CD4-positive, alpha-beta T cell treated with Interleukin-10 for 1 hour (primary cell): ENCODE results near the gene TRIM38.

Experiments used
- DNase-seq: peaks from one replicate; pipeline ENCODE4 v3.0.0-alpha.2; 2020

Gene TRIM38

DNA sequence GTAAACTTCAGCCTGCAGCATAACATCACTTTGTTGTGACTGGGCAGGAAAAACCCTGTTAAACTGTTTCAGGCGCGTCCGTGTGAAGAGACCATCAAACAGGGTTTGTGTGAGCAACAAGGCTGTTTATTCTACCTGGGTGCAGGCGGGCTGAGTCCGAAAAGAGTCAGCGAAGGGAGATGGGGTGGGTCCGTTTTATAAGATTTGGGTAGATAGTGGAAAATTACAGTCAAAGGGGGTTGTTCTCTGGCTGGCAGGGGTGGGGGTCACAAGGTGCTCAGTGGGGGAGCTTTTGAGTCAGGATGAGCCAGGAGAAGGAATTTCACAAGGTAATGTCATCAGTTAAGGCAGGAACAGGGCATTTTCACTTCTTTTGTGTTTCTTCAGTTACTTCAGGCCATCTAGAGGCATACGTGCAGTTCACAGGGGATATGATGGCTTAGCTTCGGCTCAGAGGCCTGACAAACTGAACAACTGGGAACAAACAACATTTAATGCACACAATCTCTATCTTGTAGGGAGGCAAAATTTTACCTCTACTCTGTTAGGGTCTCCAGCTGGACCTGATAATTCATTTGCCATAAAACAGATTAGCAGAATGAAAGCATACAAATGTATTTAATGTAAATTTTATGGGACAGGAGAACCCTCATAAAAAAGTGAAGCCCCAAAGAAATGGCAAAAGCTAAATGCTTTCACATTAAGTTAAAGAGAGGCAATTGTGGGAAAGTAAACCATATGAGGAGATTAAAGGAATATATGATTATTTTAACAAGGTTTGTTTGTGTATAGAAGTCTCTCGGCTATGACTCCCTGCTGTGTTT lies 66.4 kb downstream of the TRIM38 start:
- DNase-seq: no peak

DNA sequence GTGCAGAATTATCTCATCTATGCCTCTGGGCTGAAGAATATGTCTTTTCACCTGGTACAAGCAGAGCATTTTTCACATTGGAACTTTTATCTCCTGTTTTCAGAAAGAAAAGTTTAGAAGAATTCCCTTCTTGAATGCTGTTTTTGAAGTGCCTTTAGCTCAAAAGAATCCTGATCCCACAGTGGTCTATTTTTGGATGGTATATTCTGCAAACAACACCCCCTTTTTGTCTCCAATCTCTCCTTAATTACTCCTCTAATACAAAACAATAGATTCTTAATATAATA lies 66.9 kb downstream of the TRIM38 start:
- no peak for DNase-seq

DNA sequence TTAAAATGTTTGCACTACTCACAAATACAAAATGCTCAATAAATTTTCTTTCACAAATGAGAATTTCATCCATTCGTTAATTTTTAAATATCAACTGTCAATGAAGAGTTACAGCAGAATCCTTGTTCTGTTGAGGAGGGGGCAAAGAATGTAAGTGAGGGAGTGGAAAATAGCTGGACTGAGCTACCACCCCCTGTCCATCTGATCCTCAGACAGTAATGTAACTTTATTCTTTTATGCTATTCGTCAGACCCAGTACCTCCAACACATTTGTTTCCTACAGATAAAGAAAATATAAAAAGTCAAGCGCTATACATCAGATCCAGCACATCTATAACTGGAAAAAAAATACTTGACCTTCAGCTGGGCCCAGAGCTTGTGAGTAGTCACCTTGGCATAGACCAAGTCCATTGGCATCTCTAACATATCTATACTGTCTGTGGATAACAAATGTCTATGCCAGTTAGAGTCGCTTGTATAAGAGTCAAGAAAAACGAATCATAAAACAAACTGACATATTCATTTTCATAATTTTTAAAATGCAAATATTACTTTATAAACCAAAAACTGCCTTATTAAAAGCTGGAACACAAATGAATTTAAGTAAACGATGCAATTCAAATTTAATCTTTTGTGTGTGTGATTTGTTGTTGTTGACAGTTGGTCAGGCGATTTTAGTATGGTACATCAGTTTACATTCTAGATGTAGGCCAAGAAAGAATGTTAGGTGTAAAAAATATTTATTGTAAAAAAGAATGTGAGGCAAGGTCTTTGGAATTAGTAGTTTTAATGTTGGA lies 67.5 kb downstream of the TRIM38 start:
- DNase-seq: no peak

- no peak for DNase-seq
Observed at GRCh38 chr6:26030716-26031115, 68.1 kb downstream of the TRIM38 start.

- no peak for DNase-seq
Observed at GRCh38 chr6:26031151-26031594, 68.6 kb downstream of the TRIM38 start.

GRCh38 chr6:26031595-26032339 lies 69.2 kb downstream of the TRIM38 start:
- DNase-seq: peak; percentile 95

GRCh38 chr6:26032340-26033084 lies 69.9 kb downstream of the TRIM38 start:
- no peak for DNase-seq

DNA sequence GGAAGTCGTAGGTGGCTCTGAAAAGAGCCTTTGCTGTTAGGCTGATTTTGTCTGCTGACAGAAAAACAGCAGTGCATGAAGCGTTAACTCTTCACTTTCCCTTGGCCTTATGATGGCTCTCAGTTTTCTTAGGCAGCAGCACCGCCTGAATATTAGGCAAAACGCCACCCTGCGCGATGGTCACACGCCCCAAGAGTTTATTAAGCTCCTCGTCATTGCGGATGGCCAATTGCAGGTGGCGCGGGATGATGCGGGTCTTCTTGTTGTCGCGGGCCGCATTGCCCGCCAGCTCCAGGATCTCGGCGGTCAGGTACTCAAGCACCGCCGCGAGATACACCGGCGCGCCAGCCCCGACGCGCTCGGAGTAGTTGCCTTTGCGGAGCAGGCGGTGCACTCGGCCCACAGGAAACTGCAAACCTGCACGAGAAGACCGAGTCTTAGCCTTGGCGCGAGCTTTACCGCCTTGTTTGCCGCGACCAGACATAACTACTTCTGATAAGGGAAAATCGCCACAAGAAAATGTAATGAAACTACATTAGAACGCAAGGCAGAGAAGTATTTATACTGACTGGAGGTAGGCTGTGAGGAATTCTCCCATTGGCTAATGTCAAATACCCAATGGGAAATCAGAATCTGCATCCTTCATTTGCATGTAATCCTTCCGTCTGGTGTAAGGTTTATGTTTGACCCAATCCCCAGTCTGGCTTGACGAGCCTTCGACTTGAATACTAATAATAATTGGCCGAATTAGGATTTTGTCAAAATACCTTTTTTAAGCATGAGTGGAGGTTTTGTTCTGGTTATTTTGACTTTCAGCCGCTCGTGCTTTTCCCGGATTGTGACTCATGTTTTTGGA lies 70.7 kb downstream of the TRIM38 start:
- DNase-seq: peak; percentile 91

- DNase-seq: no peak
Observed at GRCh38 chr6:26033941-26034354, 71.3 kb downstream of the TRIM38 start.

- no peak for DNase-seq
Observed at GRCh38 chr6:26034905-26035304, 72.3 kb downstream of the TRIM38 start.
